ENCODE results near the gene ZNF469. TPM values are rescaled to one million over a fixed set of nuclear protein-coding genes. Genes with fewer than 3 reads are reported as not detected.

The ZNF469 gene
- total RNA-seq, 1 donor from 2014 or later, result 1.5 TPM

- Mint-ChIP-seq H3K4me1 (ENCODE audit: unreplicated experiment) (peaks cover 5% of the 10 kb centered on the region), H3K36me3 (no peaks in the 10 kb centered on the region), H3K4me3 (no peak overlapping the region), H3K27ac (no peak overlapping the region), H3K27me3 (peaks cover 15% of the 10 kb centered on the region), H3K9me3 (no peaks in the 10 kb centered on the region)
- TF ChIP-seq CTCF (conservative IDR thresholded peaks at IDR 0.05), result no peak
- DNase-seq (ENCODE audit: extremely low spot score, unreplicated experiment), result no peak
These were observed 8.0 kb upstream of the ZNF469 start for GRCh38 chr16:88374736-88375135.

- no peaks in the 10 kb centered on the region for H3K9me3 Mint-ChIP-seq
- TF ChIP-seq CTCF (conservative IDR thresholded peaks at IDR 0.05), result no peak
- H3K4me1 Mint-ChIP-seq (ENCODE audit: unreplicated experiment), result peaks cover 5% of the 10 kb centered on the region
- DNase-seq (ENCODE audit: extremely low spot score, unreplicated experiment), result no peak
- H3K27me3 Mint-ChIP-seq, result peaks cover 15% of the 10 kb centered on the region
- no peaks in the 10 kb centered on the region for H3K36me3 Mint-ChIP-seq
- H3K27ac Mint-ChIP-seq, result no peak overlapping the region
- no peak overlapping the region for H3K4me3 Mint-ChIP-seq
These were observed 7.4 kb upstream of the ZNF469 start for GRCh38 chr16:88375236-88375975.

GRCh38 chr16:88375996-88376834, 6.5 kb upstream of the ZNF469 start:
- Mint-ChIP-seq H3K4me1 (ENCODE audit: unreplicated experiment) (peaks cover 5% of the 10 kb centered on the region), H3K9me3 (no peaks in the 10 kb centered on the region), H3K4me3 (no peak overlapping the region), H3K36me3 (no peaks in the 10 kb centered on the region), H3K27me3 (peaks cover 15% of the 10 kb centered on the region), H3K27ac (no peak overlapping the region)
- no peak for DNase-seq (ENCODE audit: extremely low spot score, unreplicated experiment)
- no peak for TF ChIP-seq CTCF (conservative IDR thresholded peaks at IDR 0.05)

- DNase-seq (ENCODE audit: extremely low spot score, unreplicated experiment), result no peak
- Mint-ChIP-seq H3K36me3 (no peaks in the 10 kb centered on the region), H3K4me3 (no peak overlapping the region), H3K4me1 (ENCODE audit: unreplicated experiment) (peaks cover 5% of the 10 kb centered on the region), H3K27me3 (peaks cover 15% of the 10 kb centered on the region), H3K9me3 (no peaks in the 10 kb centered on the region), H3K27ac (no peak overlapping the region)
- TF ChIP-seq CTCF (conservative IDR thresholded peaks at IDR 0.05), result no peak
These were observed 5.7 kb upstream of the ZNF469 start for GRCh38 chr16:88376835-88377726.

GRCh38 chr16:88377961-88378360, 4.8 kb upstream of the ZNF469 start:
- Mint-ChIP-seq H3K9me3 (no peaks in the 10 kb centered on the region), H3K4me3 (no peak overlapping the region), H3K36me3 (no peaks in the 10 kb centered on the region), H3K27ac (no peak overlapping the region), H3K4me1 (ENCODE audit: unreplicated experiment) (peaks cover 11% of the 10 kb centered on the region), H3K27me3 (peaks cover 22% of the 10 kb centered on the region)
- TF ChIP-seq CTCF (conservative IDR thresholded peaks at IDR 0.05), result no peak
- DNase-seq (ENCODE audit: extremely low spot score, unreplicated experiment), result no peak
